Right lung (tissue), 5 donors: ENCODE results near the gene RAB11B. TPM values are rescaled to one million over a fixed set of nuclear protein-coding genes. Genes with fewer than 3 reads are reported as not detected.
"Not testable (repeated sequence)": the region's sequence is repeated elsewhere in the genome, so short reads cannot be mapped to it uniquely, and the experiment has no call there.

Source experiments
- DNase-seq, 2 donors: peaks; one replicate each; pipeline ENCODE4 v3.0.0-alpha.2; 2013
- polyA plus RNA-seq, 5 donors: library from polyadenylated mRNA; unstranded; fragments of 120-200 nt; gene quantifications; one replicate each; pipeline versions ENCODE4 v1.2.1 to v1.2.3, GENCODE V29; 2013; ENCODE audit warnings: inconsistent platforms in 1 of 5, low replicate concordance in 1 of 5; ENCODE audit not compliant: insufficient read length in 5 of 5, insufficient read depth in 1 of 5

The RAB11B gene
- polyA plus RNA-seq, 5 donors: 97.7 to 161 (median 121) TPM

DNA sequence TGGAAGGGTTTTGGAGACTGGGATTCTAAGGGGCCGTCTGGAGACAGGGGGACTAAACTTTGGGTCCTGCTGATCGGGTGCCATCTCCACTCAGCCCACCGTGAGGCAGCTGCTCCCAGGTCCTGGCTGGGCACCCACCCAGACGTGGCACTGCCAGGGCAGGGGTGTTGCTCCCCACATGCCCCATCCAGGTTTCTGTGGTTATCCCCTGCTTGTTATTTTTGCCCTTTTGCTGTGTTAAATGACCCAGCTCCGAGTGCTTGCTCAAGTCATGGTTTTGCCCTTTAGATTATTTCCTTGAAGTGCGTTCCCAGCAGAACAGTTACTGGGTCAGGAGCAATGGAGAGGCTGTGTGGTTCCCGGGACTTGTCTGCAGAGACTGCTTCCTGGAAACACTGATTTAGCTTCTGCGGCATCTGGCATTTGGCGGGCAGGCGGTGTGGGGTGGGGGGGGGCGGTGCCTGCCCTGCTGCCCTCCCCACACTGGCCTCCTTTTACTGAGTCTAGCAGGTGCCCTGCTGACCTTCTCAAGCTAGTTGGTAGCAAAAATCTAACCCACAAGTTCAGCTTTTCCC is 1.9 kb downstream of the RAB11B start:
- DNase-seq: no peak

DNA sequence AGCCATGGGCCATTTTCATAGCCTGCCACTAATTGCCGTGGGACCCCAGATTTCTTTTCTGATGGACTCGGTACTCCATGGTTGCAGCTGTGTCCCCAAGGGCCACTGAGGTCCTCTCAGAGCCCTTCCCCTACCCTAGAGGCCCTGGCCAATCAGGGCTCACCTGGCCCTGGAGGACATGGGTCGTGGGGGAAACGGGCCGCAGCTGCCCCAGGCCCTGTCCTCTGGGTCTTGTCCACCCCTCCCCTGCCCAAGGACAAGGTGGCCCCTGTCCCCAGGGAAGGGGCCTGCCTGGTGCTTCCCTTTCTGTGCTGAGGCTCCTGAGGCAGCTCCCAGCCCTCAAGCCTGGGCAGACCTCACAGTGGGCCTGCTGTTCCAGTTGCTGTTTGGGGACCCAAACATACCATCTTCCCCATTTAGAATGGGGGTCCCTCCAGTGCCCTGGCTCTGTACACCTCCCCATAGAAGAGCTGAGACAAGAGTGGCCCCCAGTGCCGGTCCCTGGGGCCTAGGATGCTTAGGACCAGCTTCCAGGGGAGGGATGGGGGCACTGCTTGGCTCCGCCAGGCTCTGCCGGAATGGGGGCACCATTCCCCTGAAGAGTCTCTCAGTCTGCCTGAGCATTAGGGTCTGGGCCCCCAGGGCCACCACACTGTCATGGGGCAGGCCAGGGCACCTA is 3.2 kb downstream of the RAB11B start:
- no peak for DNase-seq

DNA sequence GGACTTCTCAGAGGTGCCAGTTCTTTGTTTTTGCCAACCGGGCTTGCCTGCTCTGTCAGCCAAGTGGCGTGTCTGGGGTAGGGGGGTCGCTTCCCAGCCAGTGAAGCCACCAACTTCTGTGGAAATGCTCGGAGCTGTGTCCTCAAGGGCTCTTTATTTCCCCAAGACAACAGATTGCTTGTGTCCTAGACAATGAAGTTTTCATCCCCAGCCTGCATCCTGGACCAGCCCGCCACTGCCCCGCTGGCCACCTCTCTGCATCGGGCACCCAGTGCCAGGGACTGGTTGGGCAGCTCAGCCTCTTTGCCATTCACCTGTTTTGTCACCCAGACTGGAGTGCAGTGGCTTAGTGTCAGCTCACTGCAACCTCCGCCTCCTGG is 3.7 kb downstream of the RAB11B start:
- no peak for DNase-seq

DNA sequence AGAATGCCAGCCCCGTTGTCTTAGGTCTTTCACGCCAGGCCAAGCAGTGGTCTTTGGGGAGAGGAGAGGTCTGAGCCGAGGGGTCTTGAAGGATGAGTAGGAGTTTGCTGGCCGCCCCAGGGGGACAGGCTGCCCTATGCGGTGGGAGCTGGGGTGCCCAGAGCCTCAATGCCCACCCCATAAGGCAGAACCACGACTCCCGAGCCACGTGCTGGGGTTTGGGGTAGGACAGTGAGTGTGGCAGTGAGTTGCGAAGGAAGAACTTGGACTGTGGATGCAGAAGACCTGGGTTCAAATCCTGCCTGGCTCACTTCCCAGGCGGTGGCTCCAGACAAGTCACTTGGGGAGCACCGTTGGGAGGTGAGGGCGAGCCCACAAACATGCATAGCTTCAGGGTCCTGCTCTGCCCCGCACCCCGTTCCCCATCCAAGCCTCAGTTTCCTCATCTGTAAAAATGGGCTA is 5.5 kb downstream of the RAB11B start:
- DNase-seq: no peak

DNA sequence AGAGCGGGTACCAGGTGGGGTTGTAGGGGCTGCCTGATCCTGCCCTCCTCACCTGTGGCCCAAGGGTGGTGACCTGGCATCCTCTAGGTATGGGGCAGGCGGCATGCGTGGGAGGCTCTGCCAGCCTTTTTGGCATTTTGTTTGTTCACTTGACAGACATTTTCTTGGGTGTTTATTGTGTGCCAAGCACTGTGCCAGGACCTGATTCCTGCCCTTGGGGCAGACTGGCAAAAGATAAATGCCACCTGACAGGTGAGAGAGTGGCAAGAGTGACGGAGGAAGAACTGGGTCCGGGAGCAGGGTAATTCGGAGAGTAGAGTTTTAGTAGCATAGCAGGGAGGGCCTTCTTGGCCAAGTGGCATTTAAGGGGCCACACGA is 6.0 kb downstream of the RAB11B start:
- DNase-seq: no peak

DNA sequence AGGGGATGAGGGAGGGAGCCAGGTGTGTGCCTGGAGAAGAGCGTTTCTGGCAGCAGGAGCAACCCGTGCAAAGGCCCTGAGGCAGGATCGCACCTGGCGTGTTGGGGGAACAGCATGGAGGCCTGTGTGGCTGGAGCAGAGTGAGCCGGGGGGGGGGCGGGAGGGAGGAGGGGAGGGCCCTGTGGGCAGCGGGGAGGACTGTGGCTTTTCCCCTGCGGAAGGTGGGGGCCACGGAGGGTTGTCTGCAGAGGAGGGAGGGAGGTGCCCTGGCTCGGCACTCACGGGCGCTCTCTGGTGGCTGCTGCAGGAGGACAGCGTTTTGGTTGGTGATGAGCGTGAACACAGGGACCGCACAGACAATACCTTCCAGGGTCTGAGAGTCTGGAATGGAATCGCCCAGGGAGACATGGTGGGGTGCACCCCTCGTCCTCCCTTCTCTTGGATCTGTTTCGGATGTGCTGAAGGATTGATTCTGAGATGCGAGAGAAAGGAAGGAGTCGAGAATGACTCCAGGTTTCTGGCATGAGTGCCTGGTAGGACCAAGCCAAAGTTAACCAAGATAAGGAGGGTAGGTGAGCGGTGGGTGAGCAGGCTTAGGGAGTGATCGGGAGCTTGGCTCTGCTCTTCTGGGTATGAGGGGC is 6.5 kb downstream of the RAB11B start:
- DNase-seq: no peak

DNA sequence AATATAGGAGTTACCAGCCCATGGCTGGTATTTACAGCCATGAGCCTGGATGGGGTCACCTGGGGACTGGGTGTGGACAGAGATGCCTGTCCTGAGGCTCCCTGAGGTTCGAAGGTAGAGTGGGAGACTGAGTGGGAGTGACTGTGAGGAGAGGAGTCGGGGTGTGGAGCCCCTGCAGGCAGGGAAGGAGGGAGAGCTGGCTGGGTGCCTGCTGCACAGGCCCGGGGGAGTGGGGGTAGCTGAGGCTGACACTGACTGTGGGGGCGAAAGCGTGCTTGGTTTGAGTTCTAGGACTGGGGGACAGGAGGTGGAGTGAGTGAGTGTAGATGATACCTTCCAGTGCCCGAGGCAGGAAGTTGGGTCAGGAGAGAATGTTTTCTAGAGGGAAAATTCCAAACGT is 7.1 kb downstream of the RAB11B start:
- DNase-seq: no peak

DNA sequence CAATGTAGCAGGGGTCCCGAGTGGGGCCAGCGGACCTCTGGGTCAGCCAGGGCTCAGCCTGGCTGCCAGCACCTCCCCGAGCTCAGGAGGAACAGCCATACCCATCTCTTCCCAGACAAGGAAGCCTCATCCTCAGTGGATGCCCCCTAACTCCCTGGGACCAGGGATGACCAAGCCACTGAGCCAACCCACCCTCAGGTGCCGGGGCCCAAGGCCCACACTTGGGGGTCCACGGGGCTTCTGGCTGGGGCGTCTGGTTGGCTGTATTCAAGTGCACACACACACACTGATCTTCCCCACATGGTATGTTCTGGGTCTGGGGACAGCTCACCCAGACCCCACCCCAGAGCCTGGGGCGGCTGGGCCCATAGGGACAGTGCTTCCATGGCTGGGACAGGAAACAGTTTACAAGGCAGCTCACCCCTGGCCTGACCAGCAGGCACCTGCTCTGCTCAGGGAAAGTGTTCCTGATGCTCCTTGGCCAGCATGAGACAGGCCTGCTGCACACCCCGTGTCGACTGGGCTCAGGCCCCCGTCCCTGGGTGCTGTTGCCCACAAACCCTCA is 7.7 kb downstream of the RAB11B start:
- no peak for DNase-seq

DNA sequence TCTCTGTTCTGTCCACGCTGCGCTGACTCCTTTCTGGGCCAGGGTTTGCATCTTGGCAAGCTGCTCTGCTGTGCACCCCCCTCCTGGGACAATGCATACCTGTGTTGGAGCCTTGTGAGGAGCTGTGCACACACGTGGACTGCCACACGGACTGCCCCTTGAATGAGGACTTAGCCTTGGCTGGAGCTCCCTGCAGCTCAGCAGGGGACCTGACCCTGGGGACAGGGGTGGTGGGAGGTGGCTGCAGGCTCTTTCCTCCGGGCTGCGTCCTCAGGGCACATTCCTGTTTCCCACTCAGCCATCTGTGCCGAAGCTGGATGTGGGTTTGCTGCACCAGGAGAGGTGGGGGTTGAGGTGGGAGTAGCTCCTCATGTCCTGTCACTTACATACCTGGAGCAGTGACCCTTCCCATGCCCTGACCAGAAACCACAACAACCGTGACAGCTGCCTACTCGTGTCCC is 8.2 kb downstream of the RAB11B start:
- DNase-seq: no peak

DNA sequence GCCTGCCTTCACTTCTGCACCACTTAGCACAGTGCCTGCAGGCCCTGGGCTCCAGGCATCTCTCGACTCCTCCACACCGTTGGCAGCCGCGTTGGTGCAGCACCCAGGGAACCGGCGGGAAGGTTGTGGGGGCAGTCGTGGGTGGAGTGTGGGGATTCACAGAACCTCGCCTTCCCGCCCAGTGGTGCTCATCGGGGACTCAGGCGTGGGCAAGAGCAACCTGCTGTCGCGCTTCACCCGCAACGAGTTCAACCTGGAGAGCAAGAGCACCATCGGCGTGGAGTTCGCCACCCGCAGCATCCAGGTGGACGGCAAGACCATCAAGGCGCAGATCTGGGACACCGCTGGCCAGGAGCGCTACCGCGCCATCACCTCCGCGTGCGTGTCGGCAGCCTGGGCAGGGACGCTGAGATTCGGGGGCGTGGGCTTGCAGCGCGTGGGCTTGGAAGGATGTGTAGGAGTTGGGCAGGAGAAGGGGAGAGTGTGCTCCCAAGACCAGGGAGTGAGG is 9.6 kb downstream of the RAB11B start:
- no peak for DNase-seq

DNA sequence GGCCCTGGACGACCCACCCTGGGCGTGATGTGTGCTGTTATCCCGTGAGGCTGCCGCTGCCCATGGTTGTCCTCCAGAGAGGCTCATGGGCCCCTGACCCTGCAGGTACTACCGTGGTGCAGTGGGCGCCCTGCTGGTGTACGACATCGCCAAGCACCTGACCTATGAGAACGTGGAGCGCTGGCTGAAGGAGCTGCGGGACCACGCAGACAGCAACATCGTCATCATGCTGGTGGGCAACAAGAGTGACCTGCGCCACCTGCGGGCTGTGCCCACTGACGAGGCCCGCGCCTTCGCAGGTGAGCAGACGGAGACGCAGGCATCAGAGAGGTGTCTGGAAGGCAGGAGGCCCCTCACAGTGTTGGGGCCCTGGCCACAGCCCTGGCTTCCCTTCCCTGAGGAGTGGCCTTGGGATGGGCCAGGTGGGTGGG is 11.8 kb downstream of the RAB11B start:
- DNase-seq: no peak

DNA sequence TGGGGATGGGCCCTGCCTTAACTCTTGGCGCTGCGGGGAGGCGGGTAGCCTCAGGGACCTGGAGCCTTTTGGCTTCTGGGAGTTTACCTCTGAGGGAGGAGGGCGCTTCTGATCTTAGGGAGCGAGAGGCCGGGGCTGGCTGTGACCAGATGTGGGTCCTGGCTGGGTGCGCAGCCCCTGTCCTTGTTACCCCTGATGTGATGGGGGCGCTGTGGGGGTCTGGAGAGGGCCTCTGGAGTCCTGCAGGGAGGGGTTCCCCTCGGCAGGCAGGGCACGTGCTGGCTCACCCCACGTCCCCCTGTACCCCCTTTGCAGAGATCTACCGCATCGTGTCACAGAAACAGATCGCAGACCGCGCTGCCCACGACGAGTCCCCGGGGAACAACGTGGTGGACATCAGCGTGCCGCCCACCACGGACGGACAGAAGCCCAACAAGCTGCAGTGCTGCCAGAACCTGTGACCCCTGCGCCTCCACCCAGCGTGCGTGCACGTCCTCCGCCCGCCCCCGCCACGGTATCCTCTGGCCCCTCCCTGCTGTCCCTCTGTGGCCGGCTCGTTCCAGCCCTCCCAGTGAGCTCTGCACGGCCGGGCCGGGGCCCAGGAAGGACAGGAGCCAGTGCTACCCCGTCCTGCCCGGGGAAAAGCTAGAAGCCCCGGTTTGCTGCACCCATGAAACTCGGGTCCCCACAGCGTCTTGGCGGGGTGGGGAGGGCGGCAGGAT is 13.1 kb downstream of the RAB11B start:
- DNase-seq: no peak

DNA sequence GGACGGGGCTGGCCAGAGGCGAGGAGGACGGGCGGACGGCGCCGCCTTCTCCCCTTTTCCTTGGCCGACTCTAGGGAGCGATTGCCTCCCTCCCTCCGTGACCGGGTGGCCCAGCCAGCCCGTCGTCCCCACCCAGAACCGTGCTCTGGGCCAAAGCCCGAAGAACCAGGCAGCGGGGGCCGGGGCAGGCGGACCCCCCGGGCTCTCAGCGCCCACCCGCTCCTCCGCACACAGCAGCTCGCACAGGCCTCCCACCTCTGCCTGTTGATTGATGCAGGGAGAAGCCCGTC is 13.6 kb downstream of the RAB11B start:
- no peak for DNase-seq

DNA sequence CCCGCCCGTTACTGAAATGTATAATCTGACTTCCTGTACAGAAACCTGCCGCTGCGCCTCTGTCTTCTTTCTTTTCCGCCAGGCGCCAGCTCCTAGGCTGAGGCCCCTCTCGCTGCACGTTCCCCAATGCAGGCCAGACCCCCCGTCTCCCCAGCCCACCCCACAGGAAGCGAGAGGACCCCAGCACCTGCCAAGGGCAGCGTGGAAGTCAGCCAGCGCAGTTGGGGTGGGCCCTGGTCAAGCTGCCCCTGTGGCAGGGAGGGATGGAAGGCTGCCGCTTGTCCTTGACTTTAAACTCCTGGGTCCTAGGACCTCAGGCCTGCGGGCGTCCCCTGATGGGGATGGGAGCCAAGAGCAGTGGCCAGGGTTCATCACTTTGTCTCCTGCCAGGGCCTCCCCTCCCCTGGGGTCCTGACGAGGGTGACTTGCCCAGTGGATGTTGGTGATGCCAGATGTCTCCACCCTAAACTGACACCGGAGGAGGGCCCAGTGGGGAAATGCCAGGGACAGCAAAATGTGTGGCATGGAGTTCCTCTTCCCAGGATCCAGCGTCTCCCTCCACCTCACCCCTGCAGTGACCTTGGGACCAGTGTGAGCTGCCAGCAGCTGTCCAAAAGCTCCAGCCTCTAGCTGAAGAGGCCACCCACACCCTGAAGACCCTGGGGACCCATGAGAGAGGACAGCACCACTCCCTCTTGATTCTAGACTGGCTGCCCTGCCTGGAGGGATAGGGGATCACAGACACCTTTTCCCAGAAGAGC is 14.4 kb downstream of the RAB11B start:
- no peak for DNase-seq

DNA sequence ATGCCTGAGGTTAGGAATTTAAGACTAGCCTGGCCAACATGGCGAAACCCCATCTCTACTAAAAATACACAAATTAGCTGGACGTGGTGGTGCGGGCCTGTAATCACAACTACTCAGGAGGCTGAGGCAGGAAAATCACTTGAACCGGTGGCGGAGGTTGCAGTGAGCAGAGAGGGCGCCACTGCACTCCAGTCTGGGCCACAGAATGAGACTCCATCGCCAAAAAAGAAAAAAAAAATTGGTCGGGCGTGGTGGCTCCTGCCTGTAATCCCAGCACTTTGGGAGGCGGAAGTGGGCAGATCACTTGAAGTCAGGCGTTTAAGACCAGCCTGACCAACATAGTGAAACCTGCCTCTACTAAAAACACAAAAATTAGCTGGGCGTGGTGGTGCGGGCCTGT is 20.6 kb downstream of the RAB11B start:
- not testable (repeated sequence) for DNase-seq

DNA sequence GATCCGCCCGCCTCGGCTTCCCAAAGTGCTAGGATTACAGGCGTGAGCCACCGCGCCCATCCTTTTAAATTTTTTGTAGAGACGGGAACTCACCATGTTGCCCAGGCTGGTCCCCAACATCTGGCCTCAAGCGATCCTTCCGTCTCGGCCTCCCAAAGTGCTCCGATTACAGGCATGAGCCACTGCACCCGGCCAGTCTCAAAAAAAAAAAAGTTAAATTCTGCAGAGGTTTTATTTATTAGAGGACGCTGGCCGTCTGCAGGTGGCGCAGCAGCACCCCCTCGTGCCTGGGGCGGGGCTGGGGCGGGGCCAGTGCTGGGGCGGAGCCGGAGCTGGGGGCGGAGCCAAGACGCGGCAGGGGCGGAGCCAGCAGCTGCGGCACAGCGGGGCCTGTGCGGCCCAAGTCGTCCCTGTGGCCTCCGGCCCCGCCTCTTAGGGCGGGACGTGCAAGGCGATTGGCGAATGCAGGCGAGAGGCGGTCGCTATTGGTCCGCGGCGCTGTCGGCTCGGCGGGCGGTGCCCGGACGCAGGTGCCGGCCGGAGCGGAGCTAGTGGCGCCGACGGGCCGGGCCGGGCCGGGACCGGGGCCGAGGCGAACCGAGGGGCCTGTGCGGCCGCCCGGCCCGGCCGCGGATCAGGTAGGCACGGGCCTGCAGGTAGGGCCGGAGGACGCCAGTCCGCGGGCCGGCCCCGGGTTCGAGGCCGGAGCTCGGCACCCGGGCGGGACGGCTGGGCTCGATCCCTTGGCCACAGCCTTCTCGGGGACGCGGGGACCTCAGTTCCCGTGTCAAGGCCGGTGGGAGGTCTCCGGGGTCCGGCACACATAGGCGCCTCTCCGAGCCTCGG is 22.8 kb downstream of the RAB11B start, which contains the start of gene MARCHF2:
MARCHF2 (plus strand) TSS at position 523 of the 846 bp plus-strand sequence. CDS start 8,536 bp downstream, outside the sequence.
- DNase-seq: peak; percentile 93 to 94

DNA sequence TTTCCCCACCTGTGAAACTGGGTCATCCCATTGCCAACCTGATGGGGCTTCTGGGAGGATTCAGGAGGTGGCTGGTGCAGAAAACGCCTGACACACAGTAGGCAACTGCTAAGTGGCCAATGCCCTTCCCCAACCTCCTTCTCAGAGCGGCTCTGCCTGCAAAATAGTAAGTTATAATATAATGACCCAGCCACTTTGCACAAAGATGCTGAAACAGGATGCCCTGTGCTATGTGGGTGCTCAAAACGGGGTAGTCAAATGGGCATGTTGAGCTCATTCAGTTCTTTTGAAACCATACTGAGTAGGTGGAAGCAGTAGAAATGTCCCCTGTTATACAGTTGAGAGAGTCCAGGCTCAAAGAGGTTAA is 23.5 kb downstream of the RAB11B start:
- no peak for DNase-seq

DNA sequence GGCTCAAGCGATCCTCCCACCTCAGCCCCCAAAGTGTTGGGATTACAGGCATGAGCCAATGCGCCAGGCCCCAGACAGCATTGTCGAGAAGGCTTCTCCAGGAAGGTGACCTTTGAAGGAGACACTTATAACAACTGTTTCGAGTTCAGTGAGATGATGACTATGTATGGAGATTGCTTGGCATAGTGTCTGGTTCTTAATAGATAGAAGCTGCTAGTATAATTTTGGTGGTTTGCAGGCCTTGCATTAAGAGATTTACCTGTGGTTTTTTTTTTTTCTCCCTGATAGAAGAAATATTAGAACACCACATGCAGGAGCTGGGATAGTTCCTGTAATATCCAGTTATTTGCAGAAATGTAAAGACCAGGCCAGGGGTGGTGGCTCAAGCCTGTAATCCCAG is 26.6 kb downstream of the RAB11B start:
- no peak for DNase-seq

DNA sequence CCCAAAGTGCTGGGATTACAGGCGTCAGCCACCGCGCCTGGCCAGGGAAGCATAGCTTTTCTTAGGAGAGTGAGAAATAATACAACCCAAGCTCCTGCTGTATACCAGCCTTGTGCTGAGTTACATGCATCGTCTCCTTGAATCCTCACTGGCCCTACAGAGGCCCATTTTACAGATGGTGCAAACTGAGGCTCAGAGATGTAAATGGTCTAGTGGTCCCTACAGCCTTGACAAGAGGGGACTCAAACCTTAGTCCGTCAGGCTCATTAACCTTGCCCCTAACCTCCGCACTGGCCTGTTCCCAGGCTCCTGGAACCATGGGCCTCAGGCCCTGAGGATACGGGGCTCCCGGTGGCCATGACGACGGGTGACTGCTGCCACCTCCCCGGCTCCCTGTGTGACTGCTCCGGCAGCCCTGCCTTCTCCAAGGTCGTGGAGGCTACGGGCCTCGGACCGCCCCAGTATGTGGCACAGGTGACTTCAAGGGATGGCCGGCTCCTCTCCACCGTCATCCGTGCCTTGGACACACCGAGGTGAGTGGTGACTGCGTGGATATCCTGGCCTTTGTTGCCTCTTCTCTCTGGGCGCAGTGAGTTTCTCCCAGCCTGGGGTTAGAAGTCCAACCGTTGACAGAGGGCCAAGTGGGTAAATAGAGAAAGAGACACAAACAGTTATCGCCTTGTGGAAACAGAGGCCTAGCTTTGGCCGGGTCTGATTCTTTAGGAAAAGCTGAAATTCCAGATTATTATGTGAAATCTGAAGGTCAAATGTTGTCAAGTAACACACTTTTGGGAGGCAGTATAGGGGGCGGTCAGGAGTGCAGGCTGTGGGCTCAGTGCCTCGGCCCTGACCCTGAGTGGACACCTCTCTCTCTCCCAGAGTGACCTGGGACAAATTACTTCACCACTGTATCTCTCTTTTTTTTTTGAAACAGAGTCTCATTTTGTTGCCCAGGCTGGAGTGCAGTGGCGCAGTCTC is 31.6 kb downstream of the RAB11B start:
- no peak for DNase-seq
